DOHH2 (cell line): ENCODE data around the gene SETD1A.

Source experiments
- CTCF ChIP-seq: fragments of 200-600 bp; sonication (generic); IDR thresholded peaks from one replicate; pipeline ENCODE4 v1.5.1; 2014; ENCODE audit warnings: antibody characterized with exemption, mild to moderate bottlenecking, low read depth, low read length; ENCODE audit not compliant: poor library complexity, severe bottlenecking
- EZH2phosphoT487 ChIP-seq: fragments of 200-600 bp; sonication (generic); IDR thresholded peaks from 2 replicates; pipeline ENCODE4 v1.6.1; 2017; ENCODE audit warnings: borderline replicate concordance, mild to moderate bottlenecking, antibody characterized with exemption, low read length, moderate library complexity, mixed read lengths

GRCh38 chr16:30987581-30988190, 30.1 kb downstream of the SETD1A start:
- TF ChIP-seq CTCF = no peak
- no peak for TF ChIP-seq EZH2phosphoT487
